HepG2 (cell line): ENCODE results near the gene EIF3B. TPM values are rescaled to one million over a fixed set of nuclear protein-coding genes. Genes with fewer than 3 reads are reported as not detected.
A peak's percentile ranks its signal among the peaks of the same experiment; 100 is the strongest.
"Not testable (repeated sequence)": the region's sequence is repeated elsewhere in the genome, so short reads cannot be mapped to it uniquely, and the experiment has no call there.

Experiments
- ATAC-seq: fragments of 200-7000 bp; cut with Tn5 transposase; 3 replicates; pipeline ENCODE4 v1.9.1; 2020; ENCODE audit warnings: mild to moderate bottlenecking, moderate library complexity
- BruUV-seq: library from RNA; stranded (reverse); fragments of 400-500 nt; replicated peaks from 2 replicates; lab custom pipeline; 2021; lab: Mats Ljungman, UMichigan
- CTCF ChIA-PET: fragments of 300-600 bp; formaldehyde crosslinking; extraction: SDS; loops from one replicate; lab custom pipeline; 2021; ENCODE audit warnings: low total read pairs, inconsistent platforms, low intra/inter-chr PET ratio; lab: Yijun Ruan, JAX
- POLR2A ChIA-PET: fragments of 350-600 bp; sonication (Branson Sonifier 250); formaldehyde crosslinking; loops from one replicate; lab custom pipeline; 2020; ENCODE audit warnings: antibody characterized with exemption, inconsistent platforms; lab: Yijun Ruan, JAX
- DNase-seq: peaks from one replicate; pipeline ENCODE4 v3.0.0-alpha.2; 2015; ENCODE audit warnings: low spot score
- FAIRE-seq: peaks from 3 replicates; lab custom pipeline; 2011; peaks lifted over from hg19 to GRCh38; lab: Jason Lieb, UNC
- H2AFZ ChIP-seq: one replicate; pipeline ENCODE4 v1.6.1; 2011; ENCODE audit warnings: low read length, inconsistent platforms
- H3K27ac ChIP-seq: fragments of 300-600 bp; 3 replicates; pipeline ENCODE4 v1.8.0; 2011; ENCODE audit warnings: mixed run types, mild to moderate bottlenecking, mixed read lengths, low read length, inconsistent platforms; ENCODE audit not compliant: insufficient read depth; ENCODE audit errors: extremely low read length
- H3K27me3 ChIP-seq, 2 experiments: fragments of 200-600 bp in 1 of 2; 2 replicates in 1 of 2; 3 replicates in 1 of 2; pipeline versions ENCODE4 v1.6.0 to v1.8.0; 2011; ENCODE audit warnings: low read length in 2 of 2, mild to moderate bottlenecking in 2 of 2, moderate library complexity in 2 of 2, inconsistent platforms in 1 of 2; ENCODE audit not compliant: insufficient read depth in 2 of 2, control insufficient read depth in 1 of 2
- H3K36me3 ChIP-seq, 2 experiments: fragments of 200-600 bp in 1 of 2; replicated peaks in 1 of 2; 2 replicates in 1 of 2; 3 replicates in 1 of 2; pipeline versions ENCODE4 v1.5.1 to v1.8.0; 2011; ENCODE audit warnings: low read length in 2 of 2, inconsistent platforms in 1 of 2; ENCODE audit not compliant: insufficient read depth in 2 of 2, control insufficient read depth in 1 of 2
- H3K4me1 ChIP-seq: 2 replicates; pipeline ENCODE4 v1.5.1; 2012; ENCODE audit warnings: low read length, inconsistent platforms; ENCODE audit not compliant: insufficient read depth
- H3K4me2 ChIP-seq: 2 replicates; pipeline ENCODE4 v1.6.0; 2011; ENCODE audit warnings: low read depth, low read length, inconsistent platforms
- H3K4me3 ChIP-seq, 3 experiments: fragments of 200-600 bp in 1 of 3; sonication (generic), shearing (Covaris generic) in 1 of 3; replicated peaks in 1 of 3; 2 replicates each; pipeline ENCODE4 v1.5.1; 2011 to 2016; ENCODE audit warnings: low read length in 3 of 3, inconsistent platforms in 2 of 3, low read depth in 2 of 3, mild to moderate bottlenecking in 2 of 3, control low read depth in 1 of 3, mixed read lengths in 1 of 3; ENCODE audit not compliant: insufficient read depth in 1 of 3
- H3K79me2 ChIP-seq: one replicate; pipeline ENCODE4 v1.6.1; 2011; ENCODE audit warnings: low read length, inconsistent platforms; ENCODE audit not compliant: insufficient read depth
- H3K9ac ChIP-seq: 2 replicates; pipeline ENCODE4 v1.6.0; 2011; ENCODE audit warnings: mild to moderate bottlenecking, low read depth, low read length, inconsistent platforms; ENCODE audit not compliant: insufficient read depth
- H3K9me3 ChIP-seq: 2 replicates; pipeline ENCODE4 v1.5.1; 2012; ENCODE audit warnings: mild to moderate bottlenecking, low read length
- H4K20me1 ChIP-seq: 2 replicates; pipeline ENCODE4 v1.6.0; 2011; ENCODE audit warnings: inconsistent platforms, mild to moderate bottlenecking, low read length, moderate library complexity; ENCODE audit not compliant: insufficient read depth
- ARID5B ChIP-seq: IDR thresholded peaks from 2 replicates; pipeline ENCODE4 v1.4.0; 2020; ENCODE audit warnings: mild to moderate bottlenecking, missing genetic modification reagents
- HNF1A ChIP-seq, 2 experiments: sonication (generic) in 1 of 2; formaldehyde crosslinking in 1 of 2; IDR thresholded peaks; 2 replicates each; pipeline versions ENCODE4 v1.4.0 to v1.6.1; 2016 to 2020; ENCODE audit warnings: borderline replicate concordance in 1 of 2, low read depth in 1 of 2, mild to moderate bottlenecking in 1 of 2, missing genetic modification reagents in 1 of 2
- HNF1B ChIP-seq: sonication (generic); formaldehyde crosslinking; IDR thresholded peaks from 2 replicates; pipeline ENCODE4 v1.5.1; 2020; ENCODE audit warnings: mild to moderate bottlenecking, moderate library complexity, missing genetic modification reagents
- PAXIP1 ChIP-seq: sonication (generic); formaldehyde crosslinking; conservative IDR thresholded peaks from 2 replicates; pipeline ENCODE4 v1.4.0; 2020; ENCODE audit warnings: mild to moderate bottlenecking, missing genetic modification reagents, moderate library complexity
- SOX13 ChIP-seq, 3 experiments: fragments of 450-650 bp in 1 of 3; sonication (generic) in 1 of 3; formaldehyde crosslinking in 1 of 3; IDR thresholded peaks in 2 of 3; conservative IDR thresholded peaks in 1 of 3; 2 replicates each; pipeline versions ENCODE4 v1.5.0 to v1.6.1; 2016 to 2020; ENCODE audit warnings: antibody characterized with exemption in 1 of 3, mild to moderate bottlenecking in 1 of 3, missing compliant biosample characterization in 1 of 3, missing genetic modification reagents in 1 of 3, moderate library complexity in 1 of 3
- ZBTB38 ChIP-seq: sonication (generic); formaldehyde crosslinking; IDR thresholded peaks from 2 replicates; pipeline ENCODE4 v1.5.1; 2020; ENCODE audit warnings: mild to moderate bottlenecking, missing genetic modification reagents
- WGBS: methylation state at CpG from one replicate; pipeline ENCODE4 v1.1.6; 2017; ENCODE audit warnings: low lambda C conversion rate; 5-methylcytosine and 5-hydroxymethylcytosine counted together
- in situ Hi-C: cut with HindIII; loops from 2 replicates; pipeline ENCODE4 v1.10.0; 2017; ENCODE audit warnings: low pct_unique_long_range_greater_than_20kb; ENCODE audit not compliant: extremely low pct_ligation_motif_present
- intact Hi-C: fragments of 100-400 bp; cut with micrococcal nuclease; formaldehyde crosslinking; loops from one replicate; pipeline ENCODE4 v1.10.0; 2022; ENCODE audit not compliant: unreplicated experiment
- polyA plus RNA-seq, 8 experiments: library from polyadenylated mRNA; depleted of rRNA in 3 of 8; stranded (reverse) in 7 of 8; unstranded in 1 of 8; fragments of >200 nt; fragmentation: Illumina TruSeq in 4 of 8; extraction: Trizol in 4 of 8; gene quantifications; 2 replicates each; pipeline versions ENCODE4 v1.2.1 to v1.2.3, GENCODE V29; 2011 to 2016; ENCODE audit warnings: low read depth in 4 of 8, missing spikeins in 1 of 8, mixed read lengths in 1 of 8; ENCODE audit not compliant: insufficient read depth in 1 of 8
- total RNA-seq, 5 experiments: library from RNA; depleted of rRNA; stranded (reverse); fragments of >200 nt; fragmentation: Illumina TruSeq; extraction: Trizol; gene quantifications; 2 replicates each; pipeline ENCODE4 v1.2.3, GENCODE V29; 2016; ENCODE audit warnings: low read depth in 1 of 5

EIF3B gene
- total and polyA plus RNA-seq, 2 of the 13 experiments (the other 11 are each of a cell fraction or from before 2014, with no cell fraction given), result 92.2 to 241 TPM

- FAIRE-seq; in situ Hi-C loops; H3K4me2 ChIP-seq; H3K4me3 ChIP-seq; H3K79me2 ChIP-seq; H3K9ac ChIP-seq; DNase-seq; intact Hi-C loops; H2AFZ ChIP-seq; BruUV-seq; H3K36me3 ChIP-seq; POLR2A ChIA-PET; CTCF ChIA-PET; H4K20me1 ChIP-seq; H3K27me3 ChIP-seq; H3K9me3 ChIP-seq; TF ChIP-seq SOX13 (IDR thresholded peaks at IDR 0.05); HNF1A (CRISPR knock-in tag; IDR thresholded peaks at IDR 0.05; ENCODE audit: borderline replicate concordance): not testable (repeated sequence)
- 85% methylated on average over 8 of the region's 16 CpGs for WGBS
- ATAC-seq, result peak; percentile 34
- H3K27ac ChIP-seq, result peak overlapping the region; percentile 40
- peaks cover 50% of the 10 kb centered on the region for H3K4me1 ChIP-seq
- peak; percentile 39; the same call in 1 of the 2 replicates for TF ChIP-seq ARID5B (CRISPR knock-in tag)
- 0 out of 2 replicates have a peak, but pooled peaks have one; percentile 39 for TF ChIP-seq HNF1B (CRISPR knock-in tag)
- TF ChIP-seq SOX13 (CRISPR knock-in tag; conservative IDR thresholded peaks at IDR 0.05 in 1 of 2, IDR thresholded peaks at IDR 0.05 in 1 of 2), result 0 out of 4 replicates have a peak, but pooled peaks of 1 of the 2 experiments have one; percentile 29
- TF ChIP-seq PAXIP1 (CRISPR knock-in tag), result peak; percentile 52; the same call in 1 of the 2 replicates
- TF ChIP-seq ZBTB38 (CRISPR knock-in tag), result 0 out of 2 replicates have a peak, but pooled peaks have one; percentile 30
- TF ChIP-seq HNF1A (IDR thresholded peaks at IDR 0.05; ENCODE audit: low read depth), result peak; percentile 30; the same call in 1 of the 2 replicates
Measured at GRCh38 chr7:2390020-2390816, 35.6 kb downstream of the EIF3B start.
